Fibroblast of lung (primary cell): ENCODE data around the gene MAML3. TPM values are rescaled to one million over a fixed set of nuclear protein-coding genes. Genes with fewer than 3 reads are reported as not detected.

Source experiments
- DNase-seq, 2 donors: peaks; one replicate each; pipeline versions ENCODE4 v3.0.0 to v3.0.0-alpha.2; 2010; ENCODE audit warnings: low read depth in 2 of 2
- H2AFZ ChIP-seq: 2 replicates; pipeline ENCODE4 v1.5.1; 2012; ENCODE audit warnings: low read length, control low read depth, inconsistent platforms
- H3K27ac ChIP-seq: 2 replicates; pipeline ENCODE4 v1.5.1; 2011; ENCODE audit warnings: low read length, control low read depth; ENCODE audit not compliant: insufficient read depth
- H3K27me3 ChIP-seq: 2 replicates; pipeline ENCODE4 v1.5.1; 2011; ENCODE audit warnings: mild to moderate bottlenecking, low read length; ENCODE audit not compliant: control insufficient read depth, insufficient read depth
- H3K36me3 ChIP-seq: 2 replicates; pipeline ENCODE4 v1.5.1; 2011; ENCODE audit warnings: low read length; ENCODE audit not compliant: control insufficient read depth, insufficient read depth
- H3K4me1 ChIP-seq: 2 replicates; pipeline ENCODE4 v1.5.1; 2011; ENCODE audit warnings: low read length; ENCODE audit not compliant: control insufficient read depth, insufficient read depth; ENCODE audit errors: extremely low read depth
- H3K4me2 ChIP-seq: 2 replicates; pipeline ENCODE4 v1.5.1; 2011; ENCODE audit warnings: low read length, control low read depth; ENCODE audit not compliant: insufficient read depth; ENCODE audit errors: extremely low read depth
- H3K4me3 ChIP-seq, 4 experiments: fragments of 200-600 bp in 1 of 4; sonication (generic) in 1 of 4; replicated peaks in 1 of 4; 2 replicates each; pipeline ENCODE4 v1.5.1; 2011 to 2016; ENCODE audit warnings: low read length in 4 of 4, low read depth in 3 of 4, mild to moderate bottlenecking in 3 of 4, control low read depth in 2 of 4, inconsistent platforms in 1 of 4, mixed read lengths in 1 of 4; ENCODE audit not compliant: insufficient read depth in 1 of 4; ENCODE audit errors: control extremely low read depth in 1 of 4
- H3K79me2 ChIP-seq: 2 replicates; pipeline ENCODE4 v1.5.1; 2012; ENCODE audit warnings: mild to moderate bottlenecking, low read length, inconsistent platforms; ENCODE audit not compliant: control insufficient read depth, insufficient read depth
- H3K9ac ChIP-seq: 2 replicates; pipeline ENCODE4 v1.5.1; 2011; ENCODE audit warnings: mild to moderate bottlenecking, low read length, control low read depth; ENCODE audit not compliant: insufficient read depth
- H3K9me3 ChIP-seq: 2 replicates; pipeline ENCODE4 v1.5.1; 2012; ENCODE audit warnings: low read depth, low read length; ENCODE audit not compliant: control insufficient read depth, insufficient read depth
- H4K20me1 ChIP-seq: 2 replicates; pipeline ENCODE4 v1.5.1; 2011; ENCODE audit warnings: low read length; ENCODE audit not compliant: control insufficient read depth, insufficient read depth; ENCODE audit errors: extremely low read depth
- CTCF ChIP-seq, 2 donors: IDR thresholded peaks in 1 of 2; conservative IDR thresholded peaks in 1 of 2; 1 replicate in 1 of 2; 2 replicates in 1 of 2; pipeline ENCODE4 v1.5.1; 2011 to 2012; ENCODE audit warnings: low read length in 2 of 2, control low read depth in 1 of 2, inconsistent platforms in 1 of 2, low read depth in 1 of 2, mild to moderate bottlenecking in 1 of 2
- EZH2 ChIP-seq: IDR thresholded peaks from 2 replicates; pipeline ENCODE4 v1.5.1; 2012; ENCODE audit warnings: low read length, control low read depth, mild to moderate bottlenecking; ENCODE audit errors: missing control alignments
- polyA plus RNA-seq, 2 donors: library from polyadenylated mRNA; depleted of rRNA in 1 of 2; stranded (reverse) in 1 of 2; unstranded in 1 of 2; fragments of >200 nt; gene quantifications; 2 replicates each; pipeline ENCODE4 v1.2.1, GENCODE V29; 2011 to 2012; ENCODE audit warnings: missing spikeins in 1 of 2
- total RNA-seq: library from RNA; depleted of rRNA; stranded (reverse); fragments of >200 nt; gene quantifications from 2 replicates; pipeline ENCODE4 v1.2.1, GENCODE V29; 2014

MAML3 gene
- total and polyA plus RNA-seq, 2 donors (not counting 1 experiment from before 2014, with no cell fraction given), result 2.0 to 2.8 TPM

DNA sequence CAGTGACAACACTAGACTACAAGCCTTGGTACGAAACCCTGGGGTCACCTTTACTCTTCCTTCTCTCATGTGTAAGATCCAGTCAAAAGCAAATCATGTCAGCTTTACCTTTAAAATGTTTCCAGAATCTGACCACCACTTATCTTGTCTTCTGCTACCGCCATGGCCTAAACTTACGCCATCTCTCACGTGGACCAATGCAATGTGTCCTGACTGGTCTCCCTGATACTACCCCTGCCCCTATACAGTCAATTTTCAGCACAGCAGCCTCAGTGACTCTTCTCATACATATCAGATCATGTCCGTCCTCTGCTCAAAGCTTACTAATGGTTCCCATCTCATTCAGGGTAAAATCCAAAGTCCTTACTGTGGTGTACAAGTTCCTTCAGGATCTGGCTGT lies 15.0 kb upstream of the MAML3 start:
- no peak for TF ChIP-seq EZH2
- no peak for TF ChIP-seq CTCF (conservative IDR thresholded peaks at IDR 0.05 in 1 of 2, IDR thresholded peaks at IDR 0.05 in 1 of 2; ENCODE audit: low read depth in 1 of 2, low read length in 2 of 2)
- Histone ChIP-seq H3K79me2 (no peaks in the 10 kb centered on the region), H4K20me1 (no peaks in the 10 kb centered on the region), H3K9ac (no peak overlapping the region), H3K36me3 (no peaks in the 10 kb centered on the region), H3K4me1 (no peaks in the 10 kb centered on the region), H3K27me3 (no peaks in the 10 kb centered on the region), H2AFZ (no peak overlapping the region), H3K4me3 (no peak overlapping the region), H3K27ac (no peak overlapping the region), H3K9me3 (no peaks in the 10 kb centered on the region), H3K4me2 (no peak overlapping the region)
- no peak for DNase-seq

DNA sequence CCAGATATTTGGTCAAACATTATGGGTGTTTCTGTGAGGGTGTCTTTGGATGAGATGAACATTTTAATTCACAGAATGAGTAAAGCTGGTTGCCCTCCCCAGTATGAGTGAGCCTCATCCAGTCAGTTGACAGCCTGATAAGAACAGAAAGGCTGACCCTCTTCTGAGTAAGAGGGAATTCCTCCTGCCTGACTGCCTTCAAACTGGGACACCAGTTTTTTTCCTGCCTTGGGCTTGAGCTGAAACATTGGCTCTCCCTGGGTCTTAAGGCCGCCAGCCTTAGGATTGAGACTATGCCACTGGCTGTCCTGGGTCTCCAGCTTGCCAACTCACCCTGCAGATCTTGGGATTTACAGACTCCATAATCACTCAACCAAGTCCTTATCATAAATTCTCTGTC lies 14.5 kb upstream of the MAML3 start:
- H3K79me2 ChIP-seq, result no peaks in the 10 kb centered on the region
- H3K4me3 ChIP-seq, result no peak overlapping the region
- H3K4me1 ChIP-seq, result no peaks in the 10 kb centered on the region
- H3K27ac ChIP-seq, result no peak overlapping the region
- no peaks in the 10 kb centered on the region for H4K20me1 ChIP-seq
- no peak for TF ChIP-seq EZH2
- no peak for TF ChIP-seq CTCF (conservative IDR thresholded peaks at IDR 0.05 in 1 of 2, IDR thresholded peaks at IDR 0.05 in 1 of 2; ENCODE audit: low read depth in 1 of 2, low read length in 2 of 2)
- no peaks in the 10 kb centered on the region for H3K27me3 ChIP-seq
- H3K4me2 ChIP-seq, result no peak overlapping the region
- peak in 1 of 2 donors; percentile 55 for DNase-seq
- no peak overlapping the region for H2AFZ ChIP-seq
- H3K36me3 ChIP-seq, result no peaks in the 10 kb centered on the region
- no peaks in the 10 kb centered on the region for H3K9me3 ChIP-seq
- no peak overlapping the region for H3K9ac ChIP-seq

DNA sequence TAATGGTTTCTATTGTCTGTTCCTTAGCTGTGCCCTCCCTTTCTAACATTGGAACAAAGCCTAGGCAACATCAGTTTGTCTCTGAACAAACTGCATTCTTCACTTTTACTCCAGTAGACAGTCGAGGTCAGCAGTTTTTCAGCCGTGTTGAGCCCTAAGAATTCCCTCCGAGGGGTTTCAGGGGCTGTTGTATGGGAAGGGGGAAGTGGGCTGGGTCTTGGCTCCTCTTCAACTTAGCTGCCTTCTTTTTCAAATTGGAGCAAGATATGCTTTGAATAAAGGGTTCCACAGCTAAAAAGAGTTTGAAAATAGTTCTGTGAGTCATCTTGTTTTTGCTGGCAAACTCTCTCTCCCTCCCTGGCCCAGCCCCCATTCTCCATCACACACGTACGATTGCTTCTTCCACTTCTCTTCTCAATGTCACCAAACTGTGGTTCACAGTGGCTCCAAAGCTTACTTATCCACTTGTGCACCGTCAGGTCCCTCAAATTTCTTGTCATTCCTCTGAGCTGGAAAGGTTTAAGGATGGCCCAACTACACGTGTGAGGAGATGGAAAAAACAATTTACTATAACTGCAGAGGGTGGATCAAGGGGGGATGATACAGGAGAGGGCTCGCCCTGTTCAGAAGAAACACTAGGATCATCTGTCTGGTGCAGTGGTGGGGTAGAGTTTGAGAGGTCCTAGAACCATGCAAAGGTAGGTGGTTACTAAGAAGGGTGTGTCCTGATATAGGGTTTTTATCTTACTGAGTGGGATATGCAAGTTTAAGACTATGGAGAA lies 9.2 kb upstream of the MAML3 start:
- Histone ChIP-seq H3K79me2 (no peaks in the 10 kb centered on the region), H2AFZ (peak overlapping the region; percentile 76), H3K4me1 (peaks cover 4% of the 10 kb centered on the region), H3K9me3 (no peaks in the 10 kb centered on the region), H3K27me3 (no peaks in the 10 kb centered on the region), H3K36me3 (no peaks in the 10 kb centered on the region), H3K4me2 (peak overlapping the region; percentile 79), H4K20me1 (no peaks in the 10 kb centered on the region), H3K4me3 (no peak overlapping the region), H3K9ac (no peak overlapping the region), H3K27ac (no peak overlapping the region)
- no peak for TF ChIP-seq EZH2
- no peak for TF ChIP-seq CTCF (conservative IDR thresholded peaks at IDR 0.05 in 1 of 2, IDR thresholded peaks at IDR 0.05 in 1 of 2; ENCODE audit: low read depth in 1 of 2, low read length in 2 of 2)
- DNase-seq, result peak; percentile 75 to 78
